Measurements from ENCODE around the gene ATP11A. TPM values are rescaled to one million over a fixed set of nuclear protein-coding genes. Genes with fewer than 3 reads are reported as not detected.

Gene ATP11A
- total RNA-seq, 1 experiment from 2014 or later: 65.3 TPM

DNA sequence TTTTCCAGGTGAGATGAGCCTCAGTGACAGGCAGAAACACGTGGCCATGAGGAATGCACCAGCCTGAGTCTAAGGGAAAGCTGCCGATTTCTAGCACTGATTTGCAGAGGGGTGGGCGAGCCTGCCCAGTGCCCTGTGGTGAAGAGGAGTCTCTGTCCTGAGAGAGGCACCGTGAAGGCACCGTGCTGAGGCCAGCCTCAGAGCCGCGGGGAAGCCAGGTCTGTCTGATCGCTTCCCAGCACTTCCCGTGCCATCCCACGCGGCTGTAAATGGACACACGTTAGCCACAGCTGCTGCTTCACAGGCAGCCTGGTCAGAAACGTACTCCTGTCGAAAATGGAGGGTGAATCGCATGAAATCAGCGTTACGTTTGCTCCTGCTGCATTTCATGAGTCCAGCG is 79.8 kb downstream of the ATP11A start:
- no peak overlapping the region for H3K18ac ChIP-seq (ENCODE audit: insufficient read length, low read depth, low read length)
- DNase-seq: peak; percentile 25
- Mint-ChIP-seq H3K27me3 (ENCODE audit: low read depth) (no peaks in the 10 kb centered on the region; the same call in 1 of the 2 replicates), H3K36me3 (ENCODE audit: insufficient read depth in 1 of 3, low read depth in 3 of 3) (peaks cover 0 to 2% (median 0%) of the 10 kb centered on the region in 3 experiments; a peak in 2 of 7 replicates), H3K9me3 (no peaks in the 10 kb centered on the region), H3K4me1 (peaks cover 42 to 63% of the 10 kb centered on the region in 2 experiments), H3K4me3 (no peak overlapping the region), H3K27ac (peak overlapping the region in 1 of 3 experiments; percentile 28; a peak in 1 of 7 replicates)
- H4K20me1 ChIP-seq (ENCODE audit: control insufficient read depth, insufficient read depth, insufficient read length): no peaks in the 10 kb centered on the region
- no peak overlapping the region for H3K9ac ChIP-seq (ENCODE audit: extremely low read depth, insufficient read length, low read length)
- H4K8ac ChIP-seq (replicated peaks; ENCODE audit: insufficient read length, low read depth, low read length): no peak overlapping the region
- H3K4ac ChIP-seq (ENCODE audit: low read depth, low read length): no peak overlapping the region
- no peak overlapping the region for H2BK12ac ChIP-seq (ENCODE audit: insufficient read length, low read depth, low read length)
- no peak overlapping the region for H2AFZ ChIP-seq (ENCODE audit: low read length)
- H3K79me2 ChIP-seq (ENCODE audit: insufficient read depth, low read length): no peaks in the 10 kb centered on the region; the same call in 1 of the 2 replicates
- no peak overlapping the region for H2BK15ac ChIP-seq (ENCODE audit: low read depth, low read length)
- no peak overlapping the region for H3T11ph ChIP-seq (ENCODE audit: low read length)
- H3K4me2 ChIP-seq (ENCODE audit: insufficient read depth, insufficient read length, low read length): no peak overlapping the region
- no peak overlapping the region for H2BK120ac ChIP-seq (ENCODE audit: low read depth, low read length, poor library complexity, severe bottlenecking)
- no peaks in the 10 kb centered on the region for H3K27me3 ChIP-seq (ENCODE audit: insufficient read depth, low read length)
- H2BK20ac ChIP-seq (ENCODE audit: low read depth, low read length, poor library complexity, severe bottlenecking): no peak overlapping the region
- no peak overlapping the region for H3K56ac ChIP-seq (ENCODE audit: insufficient read length, low read depth, low read length)
- H4K91ac ChIP-seq (ENCODE audit: insufficient read length, low read depth, low read length): no peak overlapping the region
- H2BK5ac ChIP-seq (ENCODE audit: insufficient read length, low read length): no peak overlapping the region
- no peak overlapping the region for H3K23ac ChIP-seq (ENCODE audit: insufficient read length, low read depth, low read length)
- H3K27ac ChIP-seq (ENCODE audit: insufficient read length, low read depth, low read length): no peak overlapping the region
- no peaks in the 10 kb centered on the region for H3K23me2 ChIP-seq (ENCODE audit: insufficient read length, low read depth, low read length, poor library complexity, severe bottlenecking)
- WGBS (ENCODE audit: extremely low coverage, insufficient read length, low lambda C conversion rate): no CpG with 5 or more reads among the region's 18 CpGs
- H2AK5ac ChIP-seq (ENCODE audit: insufficient read length, low read length): no peak overlapping the region
- TF ChIP-seq, protein P1, sequence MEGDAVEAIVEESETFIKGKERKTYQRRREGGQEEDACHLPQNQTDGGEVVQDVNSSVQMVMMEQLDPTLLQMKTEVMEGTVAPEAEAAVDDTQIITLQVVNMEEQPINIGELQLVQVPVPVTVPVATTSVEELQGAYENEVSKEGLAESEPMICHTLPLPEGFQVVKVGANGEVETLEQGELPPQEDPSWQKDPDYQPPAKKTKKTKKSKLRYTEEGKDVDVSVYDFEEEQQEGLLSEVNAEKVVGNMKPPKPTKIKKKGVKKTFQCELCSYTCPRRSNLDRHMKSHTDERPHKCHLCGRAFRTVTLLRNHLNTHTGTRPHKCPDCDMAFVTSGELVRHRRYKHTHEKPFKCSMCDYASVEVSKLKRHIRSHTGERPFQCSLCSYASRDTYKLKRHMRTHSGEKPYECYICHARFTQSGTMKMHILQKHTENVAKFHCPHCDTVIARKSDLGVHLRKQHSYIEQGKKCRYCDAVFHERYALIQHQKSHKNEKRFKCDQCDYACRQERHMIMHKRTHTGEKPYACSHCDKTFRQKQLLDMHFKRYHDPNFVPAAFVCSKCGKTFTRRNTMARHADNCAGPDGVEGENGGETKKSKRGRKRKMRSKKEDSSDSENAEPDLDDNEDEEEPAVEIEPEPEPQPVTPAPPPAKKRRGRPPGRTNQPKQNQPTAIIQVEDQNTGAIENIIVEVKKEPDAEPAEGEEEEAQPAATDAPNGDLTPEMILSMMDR (conservative IDR thresholded peaks at IDR 0.05): no peak
- H3K14ac ChIP-seq (ENCODE audit: insufficient read depth, low read length): no peak overlapping the region; the same call in 1 of the 2 replicates
- 0 out of 2 replicates have a peak, but pooled peaks cover 3% of the 10 kb centered on the region for H3K4me1 ChIP-seq (ENCODE audit: insufficient read depth, low read length)
- no peaks in the 10 kb centered on the region for H3K79me1 ChIP-seq (ENCODE audit: insufficient read depth, low read depth, low read length, poor library complexity, severe bottlenecking)
- H3K9me3 ChIP-seq (ENCODE audit: control insufficient read depth, low read depth, low read length): no peaks in the 10 kb centered on the region
- H4K5ac ChIP-seq (ENCODE audit: insufficient read length, low read depth, low read length): no peak overlapping the region

All from H9 (cell line).